SKM-1 (cell line): ENCODE data around the gene EML4.
A peak's percentile ranks its signal among the peaks of the same experiment; 100 is the strongest.

ENCODE experiments used
- DNase-seq: peaks from one replicate; lab custom pipeline; 2025; ENCODE audit not compliant: unreplicated experiment; lab: John Stamatoyannopoulos, UW

Gene EML4

DNA sequence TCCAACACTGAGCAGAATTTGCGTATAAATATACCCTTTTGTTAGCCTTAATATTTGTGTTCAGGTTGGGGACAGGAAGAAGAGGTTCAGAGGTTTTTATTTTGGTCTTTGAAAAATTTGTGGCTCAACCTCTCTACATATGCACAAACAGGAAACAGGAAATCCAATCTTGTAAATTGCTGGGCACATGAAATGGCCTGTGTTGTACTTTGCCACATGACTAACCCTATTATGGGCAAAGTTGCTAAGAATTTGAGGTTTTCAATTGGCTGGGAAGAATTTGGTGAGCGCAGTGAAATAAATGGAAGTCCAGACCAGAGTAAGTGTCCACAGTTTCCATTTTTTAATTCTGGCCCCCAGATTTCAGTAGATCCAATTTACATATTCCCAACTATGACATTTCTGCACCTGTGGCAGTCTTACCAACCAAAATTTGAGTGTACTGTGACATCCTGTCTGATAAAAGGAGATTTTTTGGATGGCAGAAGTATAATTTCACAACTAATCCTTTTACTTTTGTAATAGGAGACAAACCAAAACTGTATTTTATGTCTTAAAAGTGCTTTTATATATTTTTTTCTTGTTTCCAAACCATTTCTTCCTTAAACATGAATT lies 128.3 kb downstream of the EML4 start:
- DNase-seq: no peak

DNA sequence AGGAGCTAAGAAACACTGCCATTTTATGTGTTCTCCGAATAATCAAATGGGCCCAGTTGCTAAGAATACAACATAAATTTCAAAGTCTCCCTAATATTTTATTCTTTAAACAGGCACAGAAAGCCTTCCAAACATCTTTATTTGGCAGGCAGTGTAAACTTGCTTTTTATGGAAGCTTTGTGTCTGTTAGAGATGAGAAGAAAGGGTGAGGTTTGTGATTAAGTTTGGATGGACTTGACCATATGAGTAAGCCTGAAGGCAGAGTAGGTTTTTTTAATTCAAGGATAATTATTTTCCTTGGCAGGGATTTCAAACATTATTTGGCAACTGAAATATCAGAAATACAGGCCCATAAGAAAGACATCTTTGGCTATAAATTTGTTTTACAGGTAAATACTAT lies 129.0 kb downstream of the EML4 start:
- no peak for DNase-seq

DNA sequence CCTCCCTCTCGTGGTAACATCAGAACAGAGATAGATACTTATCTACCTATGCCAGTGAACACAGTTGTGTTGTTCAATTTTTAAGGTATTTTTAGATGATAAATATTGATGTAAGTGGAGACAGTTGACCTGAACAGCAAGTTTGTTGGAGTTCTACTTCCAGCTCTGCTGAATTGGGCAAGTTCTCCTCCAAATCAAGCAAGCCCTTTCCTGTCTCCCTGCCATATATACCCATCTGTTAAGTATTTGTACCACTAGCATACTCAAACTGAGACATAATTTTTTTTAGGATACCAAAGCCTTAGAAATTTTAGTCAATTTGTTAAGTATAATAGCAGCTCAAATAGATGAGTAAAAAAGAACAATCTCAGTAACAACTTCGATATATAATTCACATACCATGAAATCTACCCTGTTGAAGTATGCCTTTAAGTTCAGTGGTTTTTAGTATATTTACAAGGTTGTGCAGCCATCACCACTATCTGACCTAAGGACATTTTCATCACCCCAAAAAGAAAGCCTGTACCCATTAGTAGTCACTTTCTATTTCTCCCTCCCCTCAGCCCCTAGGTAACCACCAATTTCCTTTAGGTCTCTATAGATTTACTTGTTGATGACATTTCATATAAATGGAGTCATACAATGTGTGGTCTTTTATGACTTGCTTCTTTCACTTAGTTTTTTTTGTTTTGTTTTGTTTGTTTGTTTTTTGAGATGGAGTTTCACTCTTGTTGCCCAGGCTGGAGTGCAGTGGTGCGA lies 130.0 kb downstream of the EML4 start:
- no peak for DNase-seq

DNA sequence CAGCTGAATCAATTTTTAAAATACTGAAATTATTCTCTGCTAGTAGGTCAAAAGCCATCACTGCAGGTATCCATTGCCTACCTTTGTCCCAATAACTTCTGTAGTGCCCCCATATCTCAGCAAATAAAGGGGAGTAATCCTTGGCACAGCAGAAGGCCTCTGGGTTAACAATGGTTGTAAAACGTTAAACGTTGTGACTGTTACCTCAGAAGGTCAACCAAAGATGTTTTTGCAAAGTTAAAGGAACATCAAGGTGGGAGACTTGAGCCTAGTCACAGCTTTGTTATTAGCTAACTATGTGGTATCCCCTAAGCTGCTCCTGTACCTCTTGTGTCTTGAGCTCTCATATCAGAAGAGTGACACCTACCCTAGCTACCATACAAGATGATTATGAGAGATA lies 131.4 kb downstream of the EML4 start:
- DNase-seq: no peak

DNA sequence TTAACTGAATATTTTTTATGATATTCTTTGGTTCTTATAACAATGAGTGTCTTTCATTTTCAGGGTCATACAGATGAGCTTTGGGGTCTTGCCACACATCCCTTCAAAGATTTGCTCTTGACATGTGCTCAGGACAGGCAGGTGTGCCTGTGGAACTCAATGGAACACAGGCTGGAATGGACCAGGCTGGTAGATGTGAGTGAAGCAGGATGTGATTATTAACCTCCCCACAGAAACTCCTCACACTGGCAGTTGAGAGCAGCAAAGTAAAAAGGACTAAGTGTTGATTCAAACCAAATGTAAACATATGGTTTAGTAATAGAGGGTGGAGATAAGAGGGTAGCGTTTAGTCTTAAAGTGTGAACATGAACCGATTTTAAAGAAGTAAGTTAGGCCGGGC lies 134.1 kb downstream of the EML4 start:
- DNase-seq: no peak

DNA sequence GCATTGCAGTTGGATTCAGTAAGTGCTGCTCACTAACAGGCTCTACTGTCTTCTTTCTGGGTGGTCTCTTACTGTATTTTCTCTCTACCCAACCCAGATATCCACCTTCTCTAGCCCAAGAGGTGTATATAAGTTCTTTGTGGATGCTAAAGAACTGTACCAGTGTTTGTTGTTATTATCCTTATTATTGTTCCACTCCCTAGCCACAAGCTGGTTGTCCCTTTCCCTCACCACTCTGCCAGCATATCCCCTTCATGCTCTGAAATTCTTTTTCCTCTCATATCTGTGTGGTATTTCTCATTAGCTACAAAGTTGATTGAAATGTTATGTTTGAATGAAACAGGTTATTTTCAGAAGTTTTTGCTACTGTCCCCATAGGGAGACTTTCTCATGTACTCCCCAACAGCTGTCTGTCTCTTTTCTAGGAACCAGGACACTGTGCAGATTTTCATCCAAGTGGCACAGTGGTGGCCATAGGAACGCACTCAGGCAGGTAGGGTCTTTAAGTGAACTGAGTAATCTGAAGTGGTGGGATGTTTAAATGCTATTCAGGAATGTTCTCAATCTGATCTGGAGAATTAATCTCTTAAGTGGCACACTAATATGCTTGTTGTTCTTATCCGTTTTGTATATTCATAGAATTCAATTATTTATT lies 135.0 kb downstream of the EML4 start:
- no peak for DNase-seq

DNA sequence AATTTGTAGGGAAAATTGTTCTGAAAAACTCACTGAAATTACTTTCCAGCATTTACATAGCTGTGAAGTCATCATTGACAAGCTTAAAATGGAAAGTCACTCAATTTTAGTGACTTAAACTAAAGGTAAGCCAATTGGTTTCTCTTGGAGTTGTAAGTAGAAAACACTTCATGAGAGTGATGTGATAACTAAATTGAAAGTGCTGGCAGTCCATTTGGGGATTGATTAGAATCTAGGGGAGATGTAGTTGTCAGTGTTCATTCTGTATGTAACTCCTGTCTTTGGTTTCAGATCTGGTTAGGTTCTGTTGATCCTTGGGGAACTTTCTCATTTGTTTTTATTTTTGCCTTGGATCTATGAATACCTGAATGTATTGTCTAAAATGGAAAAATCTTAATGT lies 138.0 kb downstream of the EML4 start:
- DNase-seq: no peak

DNA sequence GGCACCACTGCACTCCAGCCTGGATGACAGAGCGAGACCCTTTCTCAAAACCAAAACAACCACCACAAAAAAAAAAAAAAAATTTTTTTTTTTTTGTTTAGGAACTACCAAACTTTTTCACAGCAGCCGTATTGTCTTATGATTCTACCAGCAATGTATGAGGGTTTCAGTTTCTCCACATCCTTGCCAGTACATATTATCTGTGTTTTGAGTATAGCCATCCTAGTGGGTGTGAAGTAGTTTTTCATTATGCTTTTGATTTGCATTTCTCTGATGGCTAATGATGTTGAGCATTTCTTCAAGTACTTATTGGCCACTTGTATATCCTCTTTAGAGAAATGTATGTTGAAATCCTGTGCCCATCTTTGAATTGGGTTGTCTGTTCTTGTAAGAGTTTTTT lies 140.2 kb downstream of the EML4 start:
- no peak for DNase-seq

DNA sequence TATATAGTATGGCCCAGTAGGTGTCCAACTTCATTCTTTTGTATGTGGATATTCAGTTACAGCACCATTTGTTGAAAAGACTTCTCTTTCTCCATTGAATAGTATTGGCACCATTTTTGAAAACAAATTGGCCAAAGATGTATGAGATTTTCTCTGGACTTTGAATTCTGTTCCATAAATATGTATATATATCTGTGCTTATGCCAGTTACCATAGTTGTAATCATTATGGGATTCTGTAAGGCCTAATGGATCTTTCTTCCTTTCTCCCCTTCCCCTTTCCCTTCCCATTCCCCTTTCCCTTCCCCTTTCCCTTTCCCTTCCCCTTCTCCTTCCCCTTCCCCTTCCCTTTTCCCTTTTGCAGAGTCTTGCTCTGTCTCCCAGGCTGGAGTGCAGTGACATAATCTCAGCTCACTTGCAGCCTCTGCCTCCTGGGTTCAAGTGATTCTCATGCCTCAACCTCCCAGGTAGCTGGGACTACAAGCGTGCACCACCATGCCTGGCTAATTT lies 140.9 kb downstream of the EML4 start:
- DNase-seq: no peak

DNA sequence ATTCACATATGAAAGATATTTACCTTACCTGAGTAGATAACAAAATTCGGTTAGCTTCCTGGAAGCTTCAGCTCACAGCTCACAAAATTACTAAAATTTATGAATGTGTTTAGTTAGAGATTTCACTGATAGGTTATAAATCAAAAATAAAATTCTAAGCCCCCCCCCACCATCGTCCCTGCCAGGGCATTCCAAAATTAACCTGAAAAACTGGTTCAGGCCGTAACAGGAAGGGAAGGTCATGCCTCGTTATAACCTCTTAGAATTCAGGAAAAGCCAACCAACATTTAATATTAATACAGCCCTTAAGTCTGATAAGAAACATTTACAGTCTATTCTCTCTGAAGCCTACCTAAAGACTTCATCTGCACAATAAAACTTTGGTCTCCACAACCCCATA lies 143.0 kb downstream of the EML4 start:
- no peak for DNase-seq

DNA sequence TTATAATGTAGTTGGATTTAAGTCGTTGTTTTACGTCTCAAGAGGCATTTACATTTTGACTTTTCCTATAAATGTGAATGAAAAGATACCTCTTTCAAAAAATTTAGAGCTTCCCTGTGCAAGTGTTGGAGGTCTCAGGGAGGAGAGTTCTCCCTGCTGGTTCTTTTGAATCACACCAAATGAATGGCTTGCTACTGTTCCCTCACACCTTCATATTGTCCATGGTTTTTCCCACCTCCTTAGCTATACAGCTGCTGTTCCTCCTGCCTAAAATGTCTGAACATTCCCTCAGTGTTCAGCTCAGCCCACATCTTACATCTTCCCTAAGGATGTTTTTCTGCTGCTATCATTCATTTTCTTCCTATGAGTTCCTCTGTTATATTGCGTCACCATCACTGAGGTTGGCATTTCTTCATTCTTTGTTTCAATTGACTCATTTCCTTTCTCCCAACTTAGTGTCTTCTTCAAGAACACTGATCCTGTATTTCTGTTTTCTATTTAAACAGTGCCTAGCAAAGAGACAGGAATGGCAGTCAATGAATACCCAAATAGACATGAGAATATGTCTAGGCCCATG lies 145.8 kb downstream of the EML4 start:
- peak; percentile 29 for DNase-seq

DNA sequence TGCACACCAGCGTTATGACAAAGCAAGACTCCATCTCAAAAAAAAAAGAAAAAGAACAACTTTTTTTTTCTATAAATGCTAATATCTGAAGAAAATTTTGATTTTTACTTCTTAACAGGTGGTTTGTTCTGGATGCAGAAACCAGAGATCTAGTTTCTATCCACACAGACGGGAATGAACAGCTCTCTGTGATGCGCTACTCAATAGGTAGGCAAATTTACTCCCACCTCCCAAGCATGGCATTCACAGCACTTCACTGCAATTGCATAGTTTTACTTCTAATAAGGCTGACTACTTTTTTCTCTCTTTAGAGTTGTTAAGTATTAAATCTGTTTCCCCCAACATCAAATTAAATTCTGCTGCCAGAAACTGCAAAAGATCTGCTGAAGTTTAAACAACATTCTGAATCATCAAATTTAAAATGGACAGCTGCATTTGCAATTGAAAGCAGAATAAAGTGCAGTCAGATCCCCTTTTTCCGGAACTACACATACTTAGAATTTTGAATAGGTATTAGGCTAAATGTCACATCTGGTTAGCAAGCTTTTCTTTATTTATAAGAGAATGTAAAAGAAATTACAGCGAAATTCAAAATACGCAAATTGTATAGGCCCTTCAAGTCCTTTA lies 146.8 kb downstream of the EML4 start:
- DNase-seq: no peak

DNA sequence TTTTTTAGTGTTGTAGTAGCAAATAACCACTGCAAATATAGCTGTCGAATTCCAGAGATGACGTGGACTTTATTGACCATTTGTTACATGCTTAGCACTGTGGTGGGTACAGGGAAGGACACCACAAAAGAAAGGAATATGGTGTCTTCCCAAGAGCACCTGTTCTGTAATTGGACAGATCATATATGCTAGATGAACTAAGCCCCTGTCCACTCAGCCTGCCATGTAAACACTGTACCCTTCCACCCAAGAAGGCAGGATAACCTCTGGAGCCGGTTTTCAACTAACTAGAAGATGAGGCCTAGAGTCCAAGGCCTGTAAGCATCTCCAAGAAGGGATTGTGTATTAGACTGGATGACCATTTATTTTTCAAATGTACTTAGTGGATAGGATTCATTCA lies 147.8 kb downstream of the EML4 start:
- DNase-seq: no peak

DNA sequence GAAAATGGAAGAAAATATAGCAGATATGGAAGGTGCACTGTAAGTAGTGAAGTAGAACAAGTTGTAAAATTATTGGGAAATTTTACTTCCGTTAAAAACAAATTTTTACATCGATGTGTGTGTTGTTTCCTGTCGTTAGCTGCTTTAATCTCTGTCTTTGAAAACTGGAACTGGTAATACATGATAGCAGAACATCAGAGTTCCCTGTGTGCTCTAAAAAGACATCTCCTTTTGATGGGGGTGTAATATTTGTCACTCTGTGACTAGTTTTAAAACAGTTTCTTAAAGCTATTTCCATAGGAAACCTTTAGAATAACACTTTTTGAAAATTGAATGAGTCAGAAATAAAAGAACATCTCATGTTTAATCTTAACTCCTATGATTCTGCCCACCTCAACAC lies 148.3 kb downstream of the EML4 start:
- no peak for DNase-seq

DNA sequence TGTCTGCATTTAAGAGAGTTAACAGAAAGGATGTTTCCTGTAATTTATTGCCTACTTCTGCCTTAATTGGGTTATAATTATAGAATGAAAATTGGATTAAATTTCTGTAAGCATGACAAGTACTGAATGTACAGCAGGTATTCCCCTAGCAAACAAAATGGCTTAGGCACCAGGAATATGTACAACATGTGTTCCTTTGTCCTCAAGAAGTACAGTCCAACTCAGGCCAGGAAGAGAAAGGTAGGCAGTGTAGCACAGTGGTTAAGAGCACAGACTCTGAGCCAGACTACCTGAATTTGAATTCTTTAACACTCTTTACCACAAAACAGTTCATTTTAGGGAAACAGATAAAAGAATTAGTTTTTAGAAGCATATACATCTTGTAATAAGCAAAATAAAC lies 148.8 kb downstream of the EML4 start:
- DNase-seq: no peak

DNA sequence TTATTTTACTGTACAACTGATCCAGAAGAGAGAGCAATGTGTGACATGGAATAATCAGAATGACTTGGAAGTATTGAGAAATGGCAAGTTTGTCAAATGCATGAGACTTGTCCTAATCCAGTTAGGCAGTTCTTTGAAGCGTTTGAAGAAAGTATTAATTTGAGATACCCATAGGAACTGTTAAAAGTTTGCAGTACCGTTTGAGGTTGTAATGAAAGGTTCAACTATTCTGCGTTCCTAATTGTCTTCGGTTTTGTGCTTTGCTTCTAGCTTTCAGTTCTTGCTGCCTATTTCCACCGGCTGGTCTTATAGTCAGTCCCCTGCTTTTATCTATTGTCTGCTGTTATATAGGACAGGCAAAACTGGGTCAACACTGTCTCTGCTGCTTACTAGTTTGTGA lies 150.1 kb downstream of the EML4 start:
- DNase-seq: no peak

DNA sequence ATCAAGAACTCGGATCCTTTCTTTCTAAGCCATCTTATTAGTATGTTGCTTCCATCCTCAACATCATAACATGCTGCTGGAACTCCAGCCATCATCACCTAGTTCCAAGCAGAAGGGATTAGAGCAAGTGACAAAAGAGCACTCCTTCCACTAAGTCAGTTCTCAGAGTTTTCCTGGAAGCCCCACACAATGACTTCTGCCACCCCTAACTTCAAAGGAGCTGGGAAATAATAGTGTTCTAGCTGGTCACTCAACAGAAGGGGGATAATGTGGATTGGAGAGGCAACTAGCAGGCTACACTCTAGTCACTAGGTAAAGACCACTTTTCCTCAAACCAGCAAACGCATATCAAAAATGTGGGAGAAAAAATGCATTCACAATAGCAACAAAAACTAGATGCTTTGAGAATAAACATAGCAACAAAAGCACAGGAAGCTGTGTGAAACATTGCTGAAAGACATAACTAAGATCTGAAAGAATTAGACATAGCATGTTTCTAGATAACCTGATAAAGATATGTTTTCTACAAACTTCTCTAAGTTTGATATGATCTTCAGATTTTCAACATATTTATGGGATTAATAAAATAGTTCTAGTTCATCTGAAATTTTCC lies 152.4 kb downstream of the EML4 start:
- DNase-seq: no peak

DNA sequence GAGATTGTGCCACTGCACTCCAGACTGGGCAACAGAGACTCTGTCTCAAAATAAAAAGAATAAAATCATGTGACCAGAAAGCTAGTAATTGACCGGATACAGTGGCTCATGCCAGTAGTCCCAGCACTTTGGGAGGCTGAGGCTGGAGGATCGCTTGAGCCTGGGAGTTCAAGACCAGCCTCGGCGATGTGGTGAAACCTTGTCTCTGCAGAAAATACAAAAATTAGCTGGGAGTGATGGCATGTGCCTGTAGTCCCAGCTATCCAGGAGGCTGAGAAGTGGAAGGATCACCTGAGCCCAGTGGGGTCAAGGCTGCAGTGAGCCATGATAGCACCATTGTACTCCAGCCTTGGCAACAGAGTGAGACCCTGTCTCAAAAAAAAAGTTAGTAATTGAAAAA lies 155.1 kb downstream of the EML4 start:
- DNase-seq: no peak

DNA sequence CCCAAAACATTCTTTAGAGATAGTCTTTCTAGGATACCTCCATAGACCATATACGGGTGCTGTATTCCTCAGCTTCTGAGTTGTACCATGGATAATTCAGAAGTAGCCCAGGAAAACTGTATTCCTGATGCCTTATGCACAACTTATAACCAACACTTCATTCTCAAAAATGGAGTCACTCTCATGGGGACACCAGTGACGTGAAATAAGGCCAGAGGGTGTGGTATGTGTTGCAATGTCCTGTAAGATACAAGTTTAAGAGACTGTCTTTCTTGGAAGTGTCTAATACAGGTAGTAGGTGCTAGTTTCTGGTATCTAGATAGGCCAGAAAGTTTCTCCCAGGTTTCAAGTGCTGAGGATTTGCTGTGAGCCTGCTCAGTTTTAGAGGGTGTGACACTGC lies 155.8 kb downstream of the EML4 start:
- DNase-seq: no peak

DNA sequence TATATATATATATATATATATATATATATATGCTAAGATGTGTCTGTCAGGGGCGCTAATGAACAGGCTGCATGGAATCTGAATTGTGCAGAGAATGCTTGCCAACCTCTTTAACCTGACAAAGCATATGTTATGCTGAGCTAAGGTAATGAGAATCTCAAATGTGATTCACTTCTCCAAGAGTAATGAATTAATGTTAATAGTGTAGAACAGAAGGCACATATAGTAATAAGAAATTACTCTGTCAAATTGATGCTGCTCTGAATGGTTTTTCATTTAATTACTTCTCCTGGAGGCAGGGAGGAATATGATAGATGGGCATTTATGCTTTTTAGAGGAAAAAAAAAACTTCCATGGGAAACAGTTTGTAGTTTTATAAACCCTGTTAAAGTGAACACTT lies 156.5 kb downstream of the EML4 start:
- no peak for DNase-seq

DNA sequence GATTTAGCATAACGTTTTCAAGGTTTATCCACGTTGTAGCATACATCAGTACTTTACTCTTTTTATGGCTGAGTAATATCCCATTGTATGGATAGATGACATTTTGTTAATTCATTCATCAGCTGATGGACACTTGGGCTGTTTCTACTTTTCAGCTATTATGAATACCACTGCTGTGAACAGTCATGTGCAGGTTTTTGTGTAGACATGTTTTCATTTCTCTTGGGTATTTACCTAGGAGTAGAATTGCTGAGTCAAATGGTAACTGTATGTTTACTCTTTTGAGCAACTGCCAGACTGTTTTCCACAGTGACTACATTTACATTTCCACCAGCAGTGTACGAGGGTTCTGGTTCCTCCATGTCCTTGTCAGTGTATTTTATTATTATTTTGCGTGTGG lies 158.0 kb downstream of the EML4 start:
- DNase-seq: no peak
